Dermis microvascular lymphatic vessel endothelial cell (primary cell): ENCODE measurements around the gene CLDN20. TPM values are rescaled to one million over a fixed set of nuclear protein-coding genes. Genes with fewer than 3 reads are reported as not detected.
"Not testable (repeated sequence)": the region's sequence is repeated elsewhere in the genome, so short reads cannot be mapped to it uniquely, and the experiment has no call there.

Experiments used
- DNase-seq, 2 donors: peaks; one replicate each; pipeline versions ENCODE4 v3.0.0 to v3.0.0-alpha.2; 2010; ENCODE audit warnings: low read depth in 2 of 2
- total RNA-seq: library from RNA; depleted of rRNA; stranded (reverse); fragments of >200 nt; gene quantifications from 2 replicates; pipeline ENCODE4 v1.2.1, GENCODE V29; 2014

Gene CLDN20
- total RNA-seq, 1 donor from 2014 or later = not detected

GRCh38 chr6:155311086-155311485 lies 47.3 kb downstream of the CLDN20 start:
- peak in 1 of 2 donors; percentile 87 for DNase-seq

- DNase-seq = no peak
These were observed 47.8 kb downstream of the CLDN20 start for GRCh38 chr6:155311583-155311982.

GRCh38 chr6:155312950-155313349 lies 49.1 kb downstream of the CLDN20 start:
- DNase-seq = not testable (repeated sequence)

GRCh38 chr6:155313602-155314091 lies 49.8 kb downstream of the CLDN20 start:
- DNase-seq = peak in 1 of 2 donors; percentile 43

- peak; percentile 98 to 99 for DNase-seq
These were observed 50.4 kb downstream of the CLDN20 start, which contains the start of gene TFB1M for GRCh38 chr6:155314092-155314772. TSS of gene TFB1M (minus strand) at chr6:155314484. CDS start at chr6:155314428, 56 bp downstream.

GRCh38 chr6:155314773-155315515 lies 51.1 kb downstream of the CLDN20 start:
- DNase-seq = peak; percentile 92 to 95

GRCh38 chr6:155315516-155315871 lies 51.7 kb downstream of the CLDN20 start:
- peak in 1 of 2 donors; percentile 55 for DNase-seq

- no peak for DNase-seq
These were observed 52.6 kb downstream of the CLDN20 start for GRCh38 chr6:155316419-155316818.

- peak in 1 of 2 donors; percentile 17 for DNase-seq
These were observed 53.4 kb downstream of the CLDN20 start for GRCh38 chr6:155317186-155317585.

GRCh38 chr6:155319902-155320301 lies 56.1 kb downstream of the CLDN20 start:
- DNase-seq = no peak

GRCh38 chr6:155324172-155324571 lies 60.4 kb downstream of the CLDN20 start:
- DNase-seq = no peak

- DNase-seq = no peak
These were observed 61.2 kb downstream of the CLDN20 start for GRCh38 chr6:155324993-155325392.

GRCh38 chr6:155325700-155326516 lies 62.1 kb downstream of the CLDN20 start:
- no peak for DNase-seq

Other genes with a start within 250 kb of the CLDN20 start
- gene TFB1M, start 50.5 kb downstream of the CLDN20 start, total RNA-seq = 10.2 and 12.1 TPM in 2 replicates
- not detected in 2 replicates for gene NOX3, start 191.8 kb downstream of the CLDN20 start, total RNA-seq